Hepatic stellate cell (primary cell): ENCODE data around the gene C16orf92.

ENCODE experiments used
- DNase-seq: peaks from one replicate; pipeline ENCODE4 v3.0.0; 2011; ENCODE audit warnings: low spot score

The C16orf92 gene

DNA sequence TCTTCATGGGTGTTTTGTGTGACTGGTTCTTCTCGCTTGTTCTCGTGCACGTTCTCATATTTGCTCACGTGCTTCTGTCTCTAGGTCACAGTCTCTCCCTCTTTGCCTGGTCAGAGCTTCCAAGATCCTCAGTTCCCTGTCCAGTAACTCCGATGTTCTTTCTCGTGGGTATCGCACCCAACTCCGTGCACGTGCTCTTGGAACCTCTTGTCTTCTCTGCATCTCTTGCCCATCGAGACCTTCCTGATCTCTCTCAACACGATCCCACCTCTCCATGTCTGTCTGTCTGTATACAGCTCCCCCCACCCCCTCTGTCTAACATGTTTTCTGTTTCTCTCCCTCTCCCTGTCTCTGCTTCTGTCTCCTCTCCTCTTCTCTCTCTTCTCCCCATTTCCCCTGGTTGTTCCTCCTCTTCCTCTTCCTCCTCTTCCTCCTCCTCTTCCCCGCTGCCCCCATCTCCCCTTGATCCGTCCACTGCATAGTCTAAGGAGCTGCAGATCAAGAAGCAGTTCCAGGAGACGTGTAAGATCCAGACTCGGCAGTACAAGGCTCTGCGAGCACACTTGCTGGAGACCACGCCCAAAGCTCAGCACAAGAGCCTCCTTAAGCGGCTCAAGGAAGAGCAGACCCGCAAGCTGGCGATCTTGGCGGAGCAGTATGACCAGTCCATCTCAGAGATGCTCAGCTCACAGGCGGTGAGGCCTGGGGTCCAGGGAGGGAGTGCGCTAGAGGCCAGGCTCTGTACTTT, 33.7 kb upstream of the C16orf92 start:
- no peak for DNase-seq

DNA sequence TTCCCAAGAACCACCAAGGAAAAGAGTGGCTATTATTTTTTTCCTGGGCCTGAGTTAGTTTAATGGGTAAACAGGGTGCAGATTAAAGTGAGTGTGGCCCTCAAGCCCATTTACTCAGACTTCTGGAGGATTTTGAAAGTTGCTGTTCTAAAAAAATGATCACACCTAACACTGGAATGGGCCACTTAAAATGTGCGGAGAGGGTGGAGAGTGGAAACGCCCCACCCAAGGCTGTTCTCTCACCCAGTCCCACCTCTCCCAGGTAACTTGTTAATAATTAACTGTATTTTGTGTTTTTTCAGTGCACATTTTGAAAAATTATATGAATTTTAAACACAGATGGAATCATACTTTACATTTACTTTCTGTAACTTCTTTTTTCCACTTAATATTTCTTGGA, 33.0 kb upstream of the C16orf92 start:
- no peak for DNase-seq

DNA sequence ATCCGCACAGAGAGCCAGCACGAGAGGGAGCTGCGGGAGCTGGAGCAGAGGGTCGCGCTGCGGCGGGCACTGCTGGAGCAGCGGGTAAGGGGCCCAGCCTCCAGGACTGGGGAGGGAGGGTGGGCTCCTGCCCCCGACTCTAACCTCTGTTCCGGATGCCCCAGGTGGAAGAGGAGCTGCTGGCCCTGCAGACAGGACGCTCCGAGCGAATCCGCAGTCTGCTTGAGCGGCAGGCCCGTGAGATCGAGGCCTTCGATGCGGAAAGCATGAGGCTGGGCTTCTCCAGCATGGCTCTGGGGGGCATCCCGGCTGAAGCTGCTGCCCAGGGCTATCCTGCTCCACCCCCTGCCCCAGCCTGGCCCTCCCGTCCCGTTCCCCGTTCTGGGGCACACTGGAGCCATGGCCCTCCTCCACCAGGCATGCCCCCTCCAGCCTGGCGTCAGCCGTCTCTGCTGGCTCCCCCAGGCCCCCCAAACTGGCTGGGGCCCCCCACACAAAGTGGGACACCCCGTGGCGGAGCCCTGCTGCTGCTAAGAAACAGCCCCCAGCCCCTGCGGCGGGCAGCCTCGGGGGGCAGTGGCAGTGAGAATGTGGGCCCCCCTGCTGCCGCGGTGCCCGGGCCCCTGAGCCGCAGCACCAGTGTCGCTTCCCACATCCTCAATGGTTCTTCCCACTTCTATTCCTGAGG, 32.0 kb upstream of the C16orf92 start:
- no peak for DNase-seq

DNA sequence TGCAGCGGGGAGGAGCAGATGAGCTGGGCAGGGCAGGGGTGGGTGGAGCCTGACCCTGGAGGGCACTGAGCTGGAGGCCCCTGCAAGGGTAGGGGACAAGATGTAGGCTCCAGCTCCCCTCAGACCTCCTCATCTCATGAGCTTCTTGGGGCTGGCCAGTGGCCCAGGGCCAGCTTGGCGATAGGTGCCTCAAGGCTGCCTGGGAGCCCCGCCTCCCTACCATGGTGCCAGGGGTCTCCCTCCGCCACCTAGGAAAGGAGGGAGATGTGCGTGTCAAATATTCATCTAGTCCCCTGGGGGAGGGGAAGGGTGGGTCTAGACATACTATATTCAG, 31.5 kb upstream of the C16orf92 start:
- DNase-seq: no peak

DNA sequence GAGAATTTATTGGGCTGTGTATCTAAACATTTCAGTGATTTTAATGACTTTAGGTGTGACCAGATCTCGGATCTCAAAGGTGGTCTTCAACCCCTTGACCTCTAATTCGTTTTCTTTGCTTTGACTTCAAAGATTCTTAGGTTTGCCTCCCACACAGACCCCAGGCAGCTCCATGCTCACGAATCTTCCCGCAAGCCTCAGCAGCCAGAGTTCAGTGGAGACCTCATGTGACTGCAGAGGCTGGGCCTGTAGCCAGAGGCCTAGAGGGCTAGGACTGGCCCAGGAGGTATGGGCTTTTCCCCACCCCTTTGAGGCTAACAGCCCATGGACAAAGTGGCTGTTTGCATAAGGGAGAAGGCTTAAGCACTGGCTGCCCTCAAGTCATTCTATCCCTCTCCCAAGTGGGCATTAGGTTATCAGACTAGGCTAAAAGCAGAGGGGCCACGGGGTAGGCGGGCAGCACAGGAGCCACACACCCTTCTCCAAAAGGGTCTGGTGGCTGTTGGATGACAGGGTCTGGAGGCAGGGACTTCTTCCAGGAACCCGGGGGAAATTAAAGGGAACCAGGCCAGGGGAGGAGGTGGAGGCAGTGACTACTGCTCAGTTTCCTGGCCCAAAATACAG, 30.5 kb upstream of the C16orf92 start:
- no peak for DNase-seq

DNA sequence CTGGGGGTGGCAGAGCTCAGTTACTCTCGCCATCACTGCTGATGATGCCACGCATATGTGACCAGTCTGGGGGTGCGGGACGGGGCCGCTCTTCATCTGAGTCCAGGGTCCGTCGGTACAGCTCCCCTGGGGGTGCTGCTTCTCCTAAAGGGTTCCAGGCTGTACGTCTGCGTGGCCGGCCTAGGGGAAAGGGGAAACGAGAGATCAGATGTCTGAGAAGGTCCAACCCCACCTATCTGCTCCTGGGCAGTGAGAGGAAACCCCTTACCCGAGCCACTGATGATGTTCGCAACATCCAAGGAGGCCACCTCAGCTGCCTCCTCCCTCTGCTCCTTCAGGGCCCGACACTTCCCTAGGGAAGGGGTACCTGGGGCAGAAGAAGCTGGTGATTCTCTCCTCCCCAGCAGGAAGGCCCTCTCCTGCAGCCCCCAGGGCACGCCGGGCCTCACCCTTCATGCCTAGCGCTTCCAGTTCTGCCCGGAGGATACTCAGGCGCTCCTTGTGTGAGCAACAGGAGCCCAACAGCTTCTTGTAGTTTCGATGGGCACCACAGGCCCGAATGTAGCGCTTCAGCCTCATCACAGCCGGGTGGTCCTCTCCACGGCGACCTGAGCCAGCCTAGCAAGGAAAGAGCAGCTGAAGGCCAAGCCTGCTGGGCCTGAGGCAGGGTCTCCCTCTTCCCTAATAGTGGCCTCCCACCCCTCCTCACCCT, 29.7 kb upstream of the C16orf92 start:
- DNase-seq: no peak

DNA sequence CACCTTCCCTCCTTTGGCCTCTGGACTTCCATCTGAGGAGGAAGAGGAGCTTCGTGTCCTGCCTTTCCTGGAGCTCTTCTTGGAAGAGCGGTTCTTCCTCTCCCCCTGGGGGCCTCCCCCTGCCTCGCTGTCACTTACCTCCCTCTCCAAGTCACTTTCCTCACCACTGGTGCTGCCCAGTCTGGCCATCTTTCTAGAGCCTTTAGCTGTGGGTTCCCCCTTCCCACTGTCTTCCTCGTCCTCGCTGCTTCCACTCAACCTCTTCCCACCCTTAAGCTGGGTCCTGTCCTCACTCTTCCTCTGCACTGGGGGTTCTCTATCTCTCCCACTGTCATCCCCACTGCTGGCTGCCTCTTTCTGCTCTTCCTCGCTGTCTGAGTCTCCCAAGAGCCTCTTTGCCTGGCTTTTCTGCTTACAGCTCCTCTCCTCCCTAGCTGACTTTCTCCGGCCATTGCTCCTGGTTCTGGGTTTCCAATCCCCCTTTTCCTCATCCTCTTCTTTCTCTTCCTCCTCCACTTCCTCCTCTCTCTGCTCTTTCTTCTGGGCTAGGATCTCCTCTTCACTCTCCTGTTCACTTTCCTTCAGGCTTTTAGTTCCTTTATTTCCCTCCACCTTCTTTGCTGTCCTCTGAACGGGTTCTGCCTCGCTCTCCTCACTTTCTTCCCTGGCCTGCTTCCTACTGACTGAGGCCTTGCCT, 28.9 kb upstream of the C16orf92 start:
- no peak for DNase-seq

DNA sequence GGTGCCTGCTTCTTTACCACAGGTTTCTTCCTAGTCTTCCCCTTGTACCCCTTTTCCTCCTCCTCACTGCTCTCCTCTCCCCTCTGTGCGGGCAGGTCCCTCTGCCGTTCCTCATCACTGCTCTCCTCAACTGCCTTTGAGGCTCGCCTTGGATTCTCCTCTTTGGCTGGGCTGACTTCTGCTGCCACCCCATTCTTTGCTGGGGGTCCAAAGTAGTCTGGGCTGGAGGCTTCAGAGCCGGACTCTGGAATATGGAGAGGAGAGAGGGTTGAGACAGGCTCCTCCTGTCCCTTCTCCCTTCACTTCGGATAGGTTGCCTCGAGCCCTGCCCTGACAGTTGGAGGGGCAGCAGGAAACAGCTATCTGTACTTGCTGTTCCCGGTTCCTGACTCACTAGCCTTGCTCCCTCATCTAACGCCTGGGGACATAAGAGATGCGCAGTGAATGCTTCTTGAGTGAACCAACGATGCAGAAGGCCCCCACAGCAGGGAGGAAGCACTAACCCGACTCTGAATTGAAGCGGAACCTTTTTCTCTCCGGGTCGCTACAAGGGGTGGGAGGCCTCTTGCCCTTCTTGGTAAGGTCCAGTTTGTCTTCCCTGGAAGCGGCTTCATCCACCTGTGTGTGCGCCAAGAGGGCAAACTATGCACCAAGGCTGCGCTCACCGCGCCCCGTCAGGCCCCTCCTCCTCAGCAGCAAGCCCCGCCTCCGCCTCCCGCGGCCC, 28.2 kb upstream of the C16orf92 start:
- peak; percentile 71 for DNase-seq

DNA sequence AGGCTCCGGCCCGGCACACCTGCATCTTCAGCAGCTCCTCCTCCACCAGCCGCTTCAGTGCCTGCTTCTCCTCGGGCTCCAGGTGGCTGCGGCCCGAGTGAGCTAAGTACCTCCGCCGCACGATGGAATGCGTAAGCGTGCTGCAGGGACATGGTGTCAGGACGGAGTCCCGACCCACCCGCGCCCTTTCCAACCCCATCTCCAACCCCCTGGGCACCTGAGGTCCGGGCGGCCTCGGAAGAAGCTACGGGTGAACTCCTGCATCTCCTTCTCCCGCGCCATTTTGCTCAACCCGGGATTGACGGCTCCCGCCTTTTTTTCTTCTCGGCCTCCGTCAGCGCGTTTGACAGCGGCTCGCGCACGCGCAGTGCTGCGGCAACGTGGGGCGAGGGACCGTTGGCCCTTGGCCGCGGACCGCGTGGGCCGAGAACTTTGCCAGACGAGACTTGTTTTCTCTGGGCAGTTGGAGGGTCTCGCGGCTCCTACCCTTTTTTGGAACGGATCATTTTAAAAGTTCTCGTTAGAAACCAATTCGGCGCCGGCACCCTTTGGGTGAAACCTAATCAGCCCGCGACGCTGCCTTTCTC, 27.6 kb upstream of the C16orf92 start, which contains the start of gene HIRIP3:
Gene HIRIP3 (minus strand): TSS at position 294 of the 587 bp plus-strand sequence. CDS start 12 bp downstream, at position 282.
- DNase-seq: peak; percentile 95

DNA sequence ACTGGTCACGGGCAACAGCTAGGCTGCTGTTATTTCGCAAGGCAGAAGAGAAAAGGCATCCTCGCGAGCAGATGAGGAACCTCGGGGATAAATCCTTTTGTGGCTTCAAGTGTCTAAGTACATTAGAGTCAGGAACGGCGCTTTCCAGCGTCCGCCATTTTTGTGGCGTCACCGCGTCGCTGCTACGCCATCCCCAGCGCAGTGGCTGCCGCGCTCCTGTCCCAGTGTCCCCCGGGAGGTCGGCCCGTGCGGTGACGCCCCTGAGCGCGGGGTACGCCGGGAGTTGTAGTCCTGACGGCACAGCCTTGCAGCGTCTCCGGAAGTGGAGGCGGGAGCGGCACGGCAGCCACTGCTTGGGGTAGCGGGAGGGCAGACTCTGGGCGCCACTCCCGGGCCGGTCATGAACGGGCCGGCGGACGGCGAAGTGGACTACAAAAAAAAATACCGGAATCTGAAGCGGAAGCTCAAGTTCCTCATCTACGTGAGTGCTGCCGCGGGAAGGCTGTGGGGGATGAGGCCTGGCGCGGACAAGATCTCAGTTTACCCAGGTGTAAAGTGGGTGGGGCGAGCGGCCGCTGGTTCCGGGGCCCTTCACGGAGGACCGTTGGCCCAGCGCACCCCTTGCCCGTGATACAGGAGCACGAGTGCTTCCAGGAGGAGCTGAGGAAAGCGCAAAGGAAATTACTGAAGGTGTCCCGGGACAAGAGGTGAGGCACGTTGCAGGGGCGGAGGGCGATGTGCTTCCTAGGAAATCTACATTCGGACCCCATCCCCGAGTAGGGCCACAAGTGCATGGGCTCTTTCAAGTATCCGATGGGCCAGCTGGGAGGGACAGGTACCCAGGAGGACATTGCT, 26.9 kb upstream of the C16orf92 start, which contains the start of gene INO80E:
Gene INO80E (plus strand): TSS at position 331 of the 855 bp plus-strand sequence. CDS start 70 bp downstream, at position 401.
- DNase-seq: peak; percentile 99

DNA sequence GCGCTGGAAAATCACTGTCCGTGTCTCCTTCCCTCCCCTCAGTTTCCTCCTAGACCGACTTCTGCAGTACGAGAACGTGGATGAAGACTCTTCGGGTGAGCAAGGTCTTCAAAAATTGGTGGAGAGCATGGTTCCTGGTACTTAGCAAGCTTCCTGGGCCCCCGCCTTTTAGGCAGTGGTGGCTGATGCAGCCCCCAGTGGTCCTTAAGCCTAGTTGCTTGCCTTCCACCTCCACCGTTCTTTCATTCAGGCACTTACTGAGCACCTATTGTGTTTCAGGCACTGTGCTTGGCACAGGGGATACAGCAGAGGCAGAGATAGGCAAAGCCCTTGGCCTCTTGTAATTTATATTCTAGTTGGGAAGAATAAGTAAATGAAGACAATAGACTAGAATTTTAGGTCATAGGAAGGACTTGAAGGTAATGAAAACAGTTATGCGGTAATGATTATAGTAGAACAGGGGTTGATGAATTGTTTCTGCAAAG, 26.2 kb upstream of the C16orf92 start:
- DNase-seq: no peak

DNA sequence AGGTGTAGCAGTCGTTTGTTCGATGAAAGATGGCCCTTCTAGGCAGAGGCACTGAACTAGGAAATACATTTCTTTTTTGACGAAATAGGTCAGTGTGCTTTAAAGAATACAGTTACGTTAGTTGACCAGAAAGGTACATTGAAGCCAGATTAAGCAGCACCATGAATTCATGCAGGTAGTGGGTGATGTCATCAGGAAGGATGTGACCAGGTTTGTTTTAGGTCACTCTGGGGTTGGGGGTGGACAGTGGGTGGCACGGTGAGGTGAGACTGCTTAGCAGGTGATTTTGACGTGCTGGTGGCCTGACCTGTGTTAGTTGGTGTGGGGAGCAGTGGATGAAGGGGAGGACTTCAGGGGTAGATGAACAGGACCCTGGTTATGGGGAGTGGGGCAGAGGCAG, 23.4 kb upstream of the C16orf92 start:
- DNase-seq: no peak

DNA sequence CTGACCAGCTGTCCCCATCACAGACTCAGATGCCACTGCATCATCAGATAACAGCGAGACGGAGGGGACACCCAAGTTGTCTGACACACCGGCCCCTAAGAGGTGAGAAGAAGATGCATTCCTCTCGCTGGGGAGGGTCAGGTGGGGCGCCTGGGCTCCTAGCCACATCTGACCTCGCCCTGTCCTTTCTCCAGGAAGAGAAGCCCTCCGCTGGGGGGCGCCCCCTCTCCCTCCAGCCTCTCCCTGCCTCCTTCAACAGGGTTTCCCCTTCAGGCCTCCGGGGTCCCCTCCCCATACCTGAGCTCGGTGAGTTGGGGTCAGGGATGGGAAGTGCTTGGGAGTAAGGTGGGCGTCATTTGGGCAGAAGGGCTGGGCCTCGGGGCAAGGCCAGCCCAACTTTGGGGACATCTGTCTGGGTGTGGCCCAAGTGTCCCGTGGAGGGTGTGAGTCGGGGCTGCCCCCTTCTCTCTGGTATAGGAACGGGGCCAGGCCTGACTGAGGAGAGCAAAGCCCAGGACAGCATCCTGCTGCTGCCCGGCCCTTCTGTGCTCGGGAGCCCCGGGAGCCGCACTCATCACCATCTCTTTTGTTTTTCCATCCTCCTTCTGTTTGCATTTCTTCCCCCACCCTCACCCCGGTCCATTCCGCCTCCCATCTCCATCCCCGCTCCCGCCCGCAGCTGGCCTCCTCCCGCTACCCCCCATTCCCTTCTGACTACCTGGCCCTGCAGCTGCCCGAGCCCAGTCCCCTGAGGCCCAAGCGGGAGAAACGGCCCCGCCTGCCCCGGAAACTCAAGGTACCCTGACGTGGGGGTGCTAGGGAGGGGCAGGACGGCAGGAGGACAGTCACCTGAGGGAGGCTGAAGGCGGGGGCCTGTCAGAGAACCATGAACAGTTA, 22.0 kb upstream of the C16orf92 start:
- DNase-seq: no peak

DNA sequence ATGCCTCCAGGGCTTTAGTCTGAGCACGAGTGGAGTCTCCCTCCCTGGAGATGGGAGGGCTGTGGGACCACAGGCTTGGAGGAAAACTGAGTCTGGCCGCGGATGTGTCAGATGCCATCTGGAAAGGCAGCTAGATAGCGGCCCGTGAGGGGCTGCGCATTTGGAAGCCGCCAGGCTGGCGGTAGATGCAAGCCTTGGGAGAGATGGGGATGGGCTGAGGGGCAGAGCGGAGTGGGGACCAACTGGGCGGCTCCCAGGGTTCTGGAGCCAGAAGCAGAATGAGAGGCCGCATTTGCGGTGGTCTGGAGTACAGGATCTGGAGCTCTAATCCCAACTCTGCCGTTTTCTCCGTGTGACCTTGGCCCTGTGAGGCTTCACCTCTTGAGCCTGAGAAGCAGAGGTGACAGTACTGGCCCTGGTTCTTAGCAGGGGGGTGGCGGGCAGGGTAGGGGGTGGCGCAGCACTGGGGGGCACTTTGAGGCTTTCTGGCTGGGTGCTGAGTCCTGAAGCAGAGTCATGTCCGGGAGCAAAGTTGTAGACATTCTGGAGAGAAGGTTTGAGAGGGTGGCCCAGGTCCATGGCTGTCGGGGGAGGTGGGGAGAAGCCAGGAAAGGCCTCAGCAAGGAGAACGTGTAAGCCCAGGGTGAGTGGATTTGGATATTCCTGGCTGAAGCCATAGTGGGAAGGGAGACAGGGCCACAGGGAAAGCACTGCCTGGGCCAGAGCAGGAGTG, 20.2 kb upstream of the C16orf92 start:
- no peak for DNase-seq

DNA sequence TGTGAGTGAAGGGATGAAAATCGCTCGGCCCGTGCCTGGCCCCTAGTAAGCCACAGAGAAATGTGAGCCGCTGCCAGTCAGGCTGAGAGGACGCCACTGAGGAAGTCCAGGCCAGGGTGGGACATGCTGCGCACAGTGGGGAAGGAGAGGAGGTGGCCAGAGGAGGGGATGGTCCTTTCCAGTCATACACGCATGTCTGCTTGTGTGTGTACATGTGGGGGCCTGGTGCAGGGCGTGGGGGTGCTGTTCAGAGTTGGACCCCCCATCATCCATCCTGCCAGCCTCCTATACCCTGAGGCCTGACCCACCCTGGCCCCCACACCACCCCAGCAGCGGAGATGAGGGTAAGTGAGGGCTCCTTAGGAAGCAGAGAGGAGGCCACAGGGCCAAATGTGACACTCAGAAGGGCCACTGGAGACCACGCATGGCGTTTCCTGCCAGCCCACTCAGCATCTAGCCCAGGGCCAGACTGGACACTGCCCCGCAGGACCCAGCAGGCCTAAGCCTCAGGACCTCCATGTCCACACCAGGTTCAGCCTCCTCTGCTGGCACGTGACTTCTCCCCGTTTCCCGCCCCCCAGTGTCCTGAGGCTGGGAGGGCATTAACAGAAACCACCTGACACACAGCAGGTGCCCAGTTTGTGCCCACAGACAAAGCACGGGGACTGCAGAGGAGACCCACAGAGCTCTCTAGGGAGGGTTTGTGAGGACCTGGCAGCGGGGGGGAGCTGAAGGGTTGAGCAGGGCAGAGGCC, 19.2 kb upstream of the C16orf92 start:
- no peak for DNase-seq

DNA sequence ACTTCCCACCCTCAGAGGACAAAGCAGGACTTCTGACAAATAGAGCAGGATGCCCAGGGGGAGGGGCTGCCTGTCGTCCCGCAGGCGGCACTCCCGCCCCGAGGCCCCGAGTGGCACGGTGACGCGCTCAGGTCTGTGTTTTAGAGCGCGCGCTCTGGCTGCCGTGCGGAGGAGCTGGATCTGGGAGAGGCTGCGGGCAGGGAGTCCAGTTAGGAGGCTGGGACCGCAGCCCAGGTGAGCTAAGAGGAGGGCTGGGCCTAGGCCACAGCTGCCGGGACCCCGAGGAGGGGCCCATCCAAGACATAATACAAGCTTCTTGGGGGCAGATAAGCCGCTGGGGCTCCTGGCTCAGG, 18.6 kb upstream of the C16orf92 start:
- DNase-seq: no peak

DNA sequence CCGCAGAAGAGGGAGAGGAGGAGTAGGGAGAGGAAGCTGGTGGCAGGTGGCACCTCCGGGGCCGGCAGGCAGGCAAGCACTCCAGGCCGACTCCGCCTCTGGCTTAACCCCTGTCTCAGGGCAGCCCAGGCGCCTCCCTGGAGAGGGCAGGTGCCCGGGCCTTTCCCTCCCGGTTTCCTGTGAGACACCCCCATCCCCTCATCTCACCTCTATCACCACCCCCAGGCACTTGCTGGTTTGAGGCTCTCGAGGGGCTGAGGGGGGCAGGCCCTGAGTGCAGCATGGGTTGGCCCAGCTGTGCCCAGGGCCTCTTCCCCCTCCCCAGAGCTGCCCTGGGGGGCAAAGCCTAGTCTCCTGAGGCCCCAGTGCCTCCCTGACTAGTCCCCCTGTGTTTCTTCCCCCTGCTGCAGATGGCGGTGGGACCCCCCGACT, 18.2 kb upstream of the C16orf92 start:
- DNase-seq: no peak
